ENCODE measurements around the gene NNT.

- no peak for TF ChIP-seq CTCF (conservative IDR thresholded peaks at IDR 0.05)
- no peak for TF ChIP-seq EZH2 (IDR thresholded peaks at IDR 0.05; ENCODE audit: low read depth)
Measured at GRCh38 chr5:43685252-43685950, 82.4 kb downstream of the NNT start.

Data from PC-9 (cell line).